H1 (cell line): ENCODE measurements around the gene KCNJ4. TPM values are rescaled to one million over a fixed set of nuclear protein-coding genes. Genes with fewer than 3 reads are reported as not detected.

Experiments used
- CTCF ChIA-PET: fragments of 300-600 bp; sonication (Branson Sonifier 250); formaldehyde crosslinking; loops from one replicate; lab custom pipeline; 2021; ENCODE audit not compliant: partially characterized antibody; lab: Charles Lee
- POLR2A ChIA-PET: fragments of 300-600 bp; sonication (Branson Sonifier 250); formaldehyde crosslinking; loops from one replicate; lab custom pipeline; 2021; ENCODE audit warnings: inconsistent platforms; ENCODE audit not compliant: partially characterized antibody; lab: Charles Lee
- DNase-seq, 2 experiments: peaks; one replicate each; pipeline versions ENCODE4 v3.0.0 to v3.0.0-alpha.2; 2010 to 2022; ENCODE audit warnings: low spot score in 2 of 2, low read depth in 1 of 2, mixed read lengths in 1 of 2
- FAIRE-seq: peaks from 2 replicates; lab custom pipeline; 2011; peaks lifted over from hg19 to GRCh38; lab: Jason Lieb, UNC
- H2AFZ ChIP-seq: 2 replicates; pipeline ENCODE4 v1.8.1; 2012; ENCODE audit warnings: low read length, inconsistent platforms
- H2AK5ac ChIP-seq: 2 replicates; pipeline ENCODE4 v1.6.1; 2013; ENCODE audit warnings: low read depth, low read length
- H2BK120ac ChIP-seq: replicated peaks from 2 replicates; pipeline ENCODE3; 2013; ENCODE audit warnings: low read depth, low read length, inconsistent platforms
- H2BK12ac ChIP-seq: 2 replicates; pipeline ENCODE4 v1.6.1; 2013; ENCODE audit warnings: low read depth, low read length
- H2BK15ac ChIP-seq: 2 replicates; pipeline ENCODE4 v1.6.1; 2013; ENCODE audit warnings: low read length
- H2BK20ac ChIP-seq: 2 replicates; pipeline ENCODE4 v1.6.1; 2013; ENCODE audit warnings: low read length
- H2BK5ac ChIP-seq: 2 replicates; pipeline ENCODE4 v1.6.1; 2013; ENCODE audit warnings: low read depth, low read length
- H3K14ac ChIP-seq: 2 replicates; pipeline ENCODE4 v1.6.1; 2013; ENCODE audit warnings: inconsistent platforms; ENCODE audit not compliant: insufficient read length
- H3K18ac ChIP-seq: 2 replicates; pipeline ENCODE4 v1.6.1; 2013; ENCODE audit warnings: low read length; ENCODE audit errors: extremely low read depth
- H3K23ac ChIP-seq: 2 replicates; pipeline ENCODE4 v1.6.1; 2013; ENCODE audit warnings: inconsistent platforms; ENCODE audit not compliant: insufficient read length
- H3K23me2 ChIP-seq: 2 replicates; pipeline ENCODE4 v1.6.1; 2013; ENCODE audit warnings: low read depth, low read length
- H3K27ac ChIP-seq: 2 replicates; pipeline ENCODE4 v1.6.1; 2011; ENCODE audit warnings: low read depth, low read length, inconsistent platforms
- H3K27me3 ChIP-seq, 4 experiments: replicated peaks in 1 of 4; 1 replicate in 1 of 4; 2 replicates in 3 of 4; pipeline versions ENCODE4 v1.6.1 to v1.8.1; 2011 to 2013; ENCODE audit warnings: low read length in 3 of 4, mild to moderate bottlenecking in 3 of 4, inconsistent platforms in 2 of 4, mixed read lengths in 2 of 4, moderate library complexity in 1 of 4; ENCODE audit not compliant: control insufficient read depth in 3 of 4, insufficient read depth in 3 of 4; ENCODE audit errors: extremely low read depth in 1 of 4
- H3K36me3 ChIP-seq, 4 experiments: 2 replicates each; pipeline versions ENCODE4 v1.6.1 to v1.8.1; 2011 to 2013; ENCODE audit warnings: mild to moderate bottlenecking in 4 of 4, low read length in 3 of 4, moderate library complexity in 2 of 4, control low read depth in 1 of 4, inconsistent platforms in 1 of 4; ENCODE audit not compliant: insufficient read depth in 4 of 4, control insufficient read depth in 2 of 4
- H3K4ac ChIP-seq: replicated peaks from 2 replicates; pipeline ENCODE3; 2013; ENCODE audit warnings: low read length, low read depth, mixed read lengths, inconsistent platforms; ENCODE audit not compliant: insufficient read length
- H3K4me1 ChIP-seq, 4 experiments: replicated peaks in 1 of 4; 1 replicate in 1 of 4; 2 replicates in 3 of 4; pipeline versions ENCODE4 v1.6.1 to v1.8.1; 2011 to 2013; ENCODE audit warnings: low read length in 3 of 4, inconsistent platforms in 2 of 4, mixed read lengths in 1 of 4; ENCODE audit not compliant: insufficient read depth in 4 of 4, control insufficient read depth in 3 of 4
- H3K4me2 ChIP-seq, 2 experiments: 2 replicates each; pipeline versions ENCODE4 v1.6.1 to v1.8.1; 2011 to 2013; ENCODE audit warnings: low read depth in 2 of 2, low read length in 2 of 2, control low read depth in 1 of 2, inconsistent platforms in 1 of 2, mild to moderate bottlenecking in 1 of 2; ENCODE audit not compliant: insufficient read depth in 1 of 2
- H3K4me3 ChIP-seq, 4 experiments: fragments of 200-600, 300-600 bp in 1 of 4; sonication (generic), shearing (Covaris generic), sonication (Bioruptor Twin) in 1 of 4; 2 replicates each; pipeline versions ENCODE4 v1.5.1 to v1.8.1; 2011 to 2016; ENCODE audit warnings: low read length in 4 of 4, low read depth in 3 of 4, control low read depth in 2 of 4, inconsistent platforms in 2 of 4, mild to moderate bottlenecking in 2 of 4, mixed read lengths in 1 of 4, moderate library complexity in 1 of 4; ENCODE audit not compliant: insufficient read depth in 2 of 4; ENCODE audit errors: extremely low read depth in 1 of 4
- H3K56ac ChIP-seq: replicated peaks from 2 replicates; pipeline ENCODE3; 2013; ENCODE audit warnings: low read depth, mild to moderate bottlenecking, mixed read lengths, low read length, inconsistent platforms; ENCODE audit not compliant: insufficient read length
- H3K79me1 ChIP-seq: 2 replicates; pipeline ENCODE4 v1.6.1; 2013; ENCODE audit warnings: low read depth, low read length, control low read depth
- H3K79me2 ChIP-seq, 2 experiments: 2 replicates each; pipeline versions ENCODE4 v1.6.1 to v1.8.1; 2012 to 2013; ENCODE audit warnings: low read length in 2 of 2, mild to moderate bottlenecking in 2 of 2, inconsistent platforms in 1 of 2; ENCODE audit not compliant: insufficient read depth in 2 of 2, control insufficient read depth in 1 of 2
- H3K9ac ChIP-seq, 4 experiments: replicated peaks in 1 of 4; 1 replicate in 1 of 4; 2 replicates in 3 of 4; pipeline versions ENCODE4 v1.6.1 to v1.8.1; 2011 to 2013; ENCODE audit warnings: low read depth in 3 of 4, low read length in 3 of 4, control low read depth in 2 of 4, mild to moderate bottlenecking in 2 of 4, moderate library complexity in 2 of 4, inconsistent platforms in 1 of 4; ENCODE audit errors: extremely low read depth in 1 of 4
- H3K9me3 ChIP-seq, 2 experiments: 2 replicates each; pipeline versions ENCODE4 v1.6.1 to v1.8.1; 2012 to 2013; ENCODE audit warnings: mild to moderate bottlenecking in 2 of 2, moderate library complexity in 2 of 2, control low read depth in 1 of 2, inconsistent platforms in 1 of 2, low read depth in 1 of 2, low read length in 1 of 2, mixed read lengths in 1 of 2; ENCODE audit not compliant: insufficient read depth in 2 of 2
- H4K20me1 ChIP-seq, 2 experiments: replicated peaks in 1 of 2; 2 replicates each; pipeline versions ENCODE3 to v1.8.1; 2011 to 2013; ENCODE audit warnings: inconsistent platforms in 2 of 2, low read length in 2 of 2, mild to moderate bottlenecking in 1 of 2; ENCODE audit not compliant: insufficient read depth in 2 of 2, control insufficient read depth in 1 of 2
- H4K5ac ChIP-seq: 2 replicates; pipeline ENCODE4 v1.6.1; 2013; ENCODE audit warnings: low read length, low read depth, mixed read lengths, inconsistent platforms; ENCODE audit not compliant: insufficient read length
- H4K8ac ChIP-seq: 2 replicates; pipeline ENCODE4 v1.8.0; 2013; ENCODE audit warnings: mild to moderate bottlenecking, moderate library complexity, low read length, inconsistent platforms; ENCODE audit not compliant: insufficient read depth; ENCODE audit errors: extremely low read depth
- H4K91ac ChIP-seq: replicated peaks from 2 replicates; pipeline ENCODE3; 2013; ENCODE audit warnings: low read length, mixed read lengths, inconsistent platforms; ENCODE audit not compliant: insufficient read length
- CEBPB ChIP-seq: IDR thresholded peaks from 2 replicates; pipeline ENCODE4 v1.6.1; 2012; ENCODE audit warnings: low read depth, low read length
- CHD1 ChIP-seq: IDR thresholded peaks from 2 replicates; pipeline ENCODE4 v1.6.1; 2012; ENCODE audit warnings: low read depth, low read length, improper control_type of control experiment
- CTCF ChIP-seq, 3 experiments: IDR thresholded peaks; 1 replicate in 2 of 3; 2 replicates in 1 of 3; pipeline versions ENCODE4 v1.5.1 to v1.6.1; 2011; ENCODE audit warnings: low read length in 3 of 3, mild to moderate bottlenecking in 3 of 3, inconsistent platforms in 2 of 3, low read depth in 1 of 3, moderate library complexity in 1 of 3; ENCODE audit not compliant: insufficient read depth in 1 of 3; ENCODE audit errors: control extremely low read depth in 1 of 3
- EP300 ChIP-seq, 2 experiments: IDR thresholded peaks; 1 replicate in 1 of 2; 2 replicates in 1 of 2; pipeline ENCODE4 v1.6.1; 2011 to 2012; ENCODE audit warnings: low read depth in 2 of 2, low read length in 2 of 2, mild to moderate bottlenecking in 2 of 2, borderline replicate concordance in 1 of 2, inconsistent platforms in 1 of 2, moderate library complexity in 1 of 2
- HDAC2 ChIP-seq, 2 experiments: fragments of 300-600 bp in 1 of 2; sonication (generic) in 1 of 2; IDR thresholded peaks; 2 replicates each; pipeline ENCODE4 v1.6.1; 2011 to 2012; ENCODE audit warnings: low read depth in 2 of 2, low read length in 2 of 2, mild to moderate bottlenecking in 2 of 2, moderate library complexity in 2 of 2, borderline replicate concordance in 1 of 2, inconsistent platforms in 1 of 2
- POLR2A ChIP-seq, 2 experiments: IDR thresholded peaks; 1 replicate in 1 of 2; 2 replicates in 1 of 2; pipeline ENCODE4 v1.6.1; 2011; ENCODE audit warnings: low read depth in 2 of 2, low read length in 2 of 2, mild to moderate bottlenecking in 2 of 2; ENCODE audit errors: control extremely low read depth in 1 of 2
- POLR2AphosphoS5 ChIP-seq: IDR thresholded peaks from 2 replicates; pipeline ENCODE4 v1.6.1; 2011; ENCODE audit warnings: low read depth, low read length
- SAP30 ChIP-seq: fragments of 300-600 bp; sonication (generic); IDR thresholded peaks from 2 replicates; pipeline ENCODE4 v1.7.1; 2012; ENCODE audit warnings: low read length, moderate library complexity, mild to moderate bottlenecking, inconsistent platforms; ENCODE audit not compliant: insufficient read depth, insufficient replicate concordance
- SP1 ChIP-seq: IDR thresholded peaks from 2 replicates; pipeline ENCODE4 v1.6.1; 2011; ENCODE audit warnings: low read depth, low read length
- SRF ChIP-seq: IDR thresholded peaks from 2 replicates; pipeline ENCODE4 v1.6.1; 2011; ENCODE audit warnings: mild to moderate bottlenecking, low read depth, low read length, moderate library complexity
- WGBS, 2 experiments: shearing (Covaris generic) in 1 of 2; methylation state at CpG; one replicate each; pipeline versions ENCODE4 v1.1.6 to v1.1.7; 2013 to 2015; ENCODE audit warnings: low lambda C conversion rate in 2 of 2, mixed read lengths in 2 of 2, inconsistent platforms in 1 of 2, low coverage in 1 of 2, missing lambda C conversion rate in 1 of 2; ENCODE audit not compliant: insufficient replicate concordance in 2 of 2, insufficient coverage in 1 of 2, insufficient read length in 1 of 2; ENCODE audit errors: extremely low coverage in 1 of 2, missing lambda C conversion rate in 1 of 2; 5-methylcytosine and 5-hydroxymethylcytosine counted together
- polyA plus RNA-seq, 7 experiments: library from polyadenylated mRNA; depleted of rRNA in 3 of 7; stranded (reverse) in 5 of 7; unstranded in 2 of 7; fragments of >200 nt in 5 of 7; fragments of 200-250 nt in 2 of 7; gene quantifications; 1 replicate in 5 of 7; 2 replicates in 1 of 7; 4 replicates in 1 of 7; pipeline versions ENCODE4 v1.2.1 to v1.2.3, GENCODE V29; 2011 to 2013; ENCODE audit warnings: missing spikeins in 2 of 7, mixed read lengths in 2 of 7
- total RNA-seq: library from RNA; stranded (reverse); fragmentation: NEBNext Ultra II Directional; extraction: Animal tissue kit (Norgen Biotek cat#: 25700); gene quantifications from 2 replicates; pipeline ENCODE4 v1.2.1, GENCODE V29; 2021

KCNJ4 gene
- total and polyA plus RNA-seq, 2 of the 8 experiments (the other 6 are each of a cell fraction or from before 2014, with no cell fraction given) = 1.4 to 2.2 TPM

GRCh38 chr22:38427940-38428339 is 27.1 kb downstream of the KCNJ4 start:
- Histone ChIP-seq H2BK120ac (no peak overlapping the region), H2AK5ac (no peak overlapping the region), H3K79me2 (no peaks in the 10 kb centered on the region), H3K27ac (no peak overlapping the region), H3K56ac (no peak overlapping the region), H3K9ac (no peak overlapping the region), H3K4me1 (peaks cover 3 to 15% (median 8%) of the 10 kb centered on the region in 4 experiments; a peak in 6 of 7 replicates), H4K5ac (no peak overlapping the region), H4K8ac (no peak overlapping the region), H3K23ac (no peak overlapping the region), H2BK12ac (no peak overlapping the region), H3K4me3 (no peak overlapping the region), H3K9me3 (no peaks in the 10 kb centered on the region), H2BK15ac (no peak overlapping the region), H3K18ac (no peak overlapping the region), H3K79me1 (no peaks in the 10 kb centered on the region), H4K20me1 (no peaks in the 10 kb centered on the region), H2BK20ac (no peak overlapping the region), H2AFZ (no peak overlapping the region), H3K27me3 (no peaks in the 10 kb centered on the region), H4K91ac (no peak overlapping the region), H3K23me2 (0 out of 2 replicates have a peak, but pooled peaks cover 2% of the 10 kb centered on the region), H3K4me2 (no peak overlapping the region), H3K4ac (no peak overlapping the region), H3K36me3 (no peaks in the 10 kb centered on the region), H2BK5ac (no peak overlapping the region), H3K14ac (no peak overlapping the region)
- WGBS, 2 experiments = 98% methylated on average over 22 of the region's 31 CpGs; no CpG with 5 or more reads in 1 of the 2 experiments
- ChIA-PET CTCF (interaction anchor here (1.5 kb wide), 1 partner anchor 13 kb away, joined by 3 read pairs; no protein-coding TSS in a partner anchor), POLR2A (no interaction called here)
- no peak for DNase-seq
- TF ChIP-seq POLR2AphosphoS5 = no peak
- no peak for TF ChIP-seq CTCF (IDR thresholded peaks at IDR 0.05; ENCODE audit: control extremely low read depth in 1 of 3, insufficient read depth in 1 of 3, low read depth in 1 of 3, low read length in 3 of 3)
- no peak for TF ChIP-seq HDAC2 (IDR thresholded peaks at IDR 0.05; ENCODE audit: borderline replicate concordance in 1 of 2, low read depth in 2 of 2, low read length in 2 of 2)
- TF ChIP-seq POLR2A (IDR thresholded peaks at IDR 0.05; ENCODE audit: control extremely low read depth in 1 of 2, low read depth in 2 of 2, low read length in 2 of 2) = no peak
- no peak for TF ChIP-seq CEBPB
- no peak for TF ChIP-seq CHD1
- no peak for TF ChIP-seq SP1
- TF ChIP-seq EP300 (IDR thresholded peaks at IDR 0.05; ENCODE audit: borderline replicate concordance in 1 of 2, low read depth in 2 of 2, low read length in 2 of 2) = no peak
- no peak for TF ChIP-seq SAP30
- TF ChIP-seq SRF = no peak
- FAIRE-seq = no peak
